Measurements from ENCODE around the gene FBN2. TPM values are rescaled to one million over a fixed set of nuclear protein-coding genes. Genes with fewer than 3 reads are reported as not detected.

FBN2 gene
- total and polyA plus RNA-seq, 9 of the 15 experiments (the other 6 are each of a cell fraction or from before 2014, with no cell fraction given), result 0.01 to 0.09 TPM; not detected in 7

DNA sequence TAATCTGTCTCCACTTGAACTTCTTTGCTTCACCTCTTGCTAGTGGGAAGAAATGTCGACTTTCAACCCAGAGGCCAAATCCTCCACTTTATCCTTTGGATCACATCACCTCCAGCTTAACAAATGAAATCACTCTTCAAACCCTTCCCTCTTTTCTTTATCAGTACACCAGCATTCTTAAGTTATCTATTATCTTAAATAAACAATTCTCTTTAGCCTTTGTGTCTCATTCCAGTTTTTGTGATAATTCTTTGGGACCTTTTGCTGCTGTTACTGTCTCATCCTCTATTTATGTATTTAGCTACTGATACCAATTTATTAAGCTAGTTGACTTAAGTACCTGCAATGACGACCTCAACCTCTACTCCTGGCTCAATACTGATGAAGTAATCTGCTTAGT is 28.1 kb upstream of the FBN2 start:
- WGBS (ENCODE audit: insufficient coverage, low coverage, missing lambda C conversion rate), result 0% methylated on average over 2 of the region's 2 CpGs
- Histone ChIP-seq H3K79me2 (ENCODE audit: control insufficient read depth, insufficient read depth, low read length) (no peaks in the 10 kb centered on the region), H3K9me3 (replicated peaks; ENCODE audit: control insufficient read depth, insufficient read depth, low read depth, low read length) (no peaks in the 10 kb centered on the region), H3K27ac (ENCODE audit: extremely low read depth, low read depth, low read length) (no peak overlapping the region), H3K4me3 (no peak overlapping the region), H3K36me3 (ENCODE audit: control insufficient read depth, insufficient read depth, low read length) (no peaks in the 10 kb centered on the region), H2AFZ (ENCODE audit: low read depth, low read length) (no peak overlapping the region), H3K27me3 (ENCODE audit: control insufficient read depth in 2 of 2, insufficient read depth in 2 of 2, low read length in 2 of 2) (no peaks in the 10 kb centered on the region), H3K9ac (ENCODE audit: insufficient read depth in 1 of 2, low read depth in 2 of 2, low read length in 2 of 2) (no peak overlapping the region), H4K20me1 (replicated peaks; ENCODE audit: control insufficient read depth, insufficient read depth, low read length) (no peaks in the 10 kb centered on the region), H3K4me2 (ENCODE audit: insufficient read depth, low read length) (no peak overlapping the region), H3K9me1 (ENCODE audit: control insufficient read depth, insufficient read depth, low read length) (no peaks in the 10 kb centered on the region), H3K4me1 (replicated peaks in 1 of 2; ENCODE audit: control insufficient read depth in 2 of 2, insufficient read depth in 2 of 2, low read length in 2 of 2) (no peaks in the 10 kb centered on the region)
- intact Hi-C loops (cut with micrococcal nuclease) (no loop called here), in situ Hi-C loops (cut with MboI) (no loop called here)
- FAIRE-seq, result no peak
- BruUV-seq (replicated peaks), result no TSS peak
- no peak for DNase-seq (ENCODE audit: extremely low read depth in 1 of 4, low spot score in 3 of 4)
- ChIA-PET CTCF (ENCODE audit: low intra/inter-chr PET ratio) (no interaction called here), POLR2A (no interaction called here)
- no peak for ATAC-seq
- TF ChIP-seq ZNF785 (CRISPR knock-in tag; IDR thresholded peaks at IDR 0.05), result no peak
- no peak for TF ChIP-seq POLR2G (IDR thresholded peaks at IDR 0.05; ENCODE audit: low read depth, low read length)
- no peak for TF ChIP-seq L3MBTL2 (IDR thresholded peaks at IDR 0.05)
- TF ChIP-seq ZBTB1 (CRISPR knock-in tag; IDR thresholded peaks at IDR 0.05; ENCODE audit: borderline replicate concordance, low read depth), result no peak
- no peak for TF ChIP-seq NCOA4 (IDR thresholded peaks at IDR 0.05; ENCODE audit: partially characterized antibody)
- TF ChIP-seq POLR2B (IDR thresholded peaks at IDR 0.05; ENCODE audit: low read depth, partially characterized antibody), result no peak
- TF ChIP-seq, protein P1, sequence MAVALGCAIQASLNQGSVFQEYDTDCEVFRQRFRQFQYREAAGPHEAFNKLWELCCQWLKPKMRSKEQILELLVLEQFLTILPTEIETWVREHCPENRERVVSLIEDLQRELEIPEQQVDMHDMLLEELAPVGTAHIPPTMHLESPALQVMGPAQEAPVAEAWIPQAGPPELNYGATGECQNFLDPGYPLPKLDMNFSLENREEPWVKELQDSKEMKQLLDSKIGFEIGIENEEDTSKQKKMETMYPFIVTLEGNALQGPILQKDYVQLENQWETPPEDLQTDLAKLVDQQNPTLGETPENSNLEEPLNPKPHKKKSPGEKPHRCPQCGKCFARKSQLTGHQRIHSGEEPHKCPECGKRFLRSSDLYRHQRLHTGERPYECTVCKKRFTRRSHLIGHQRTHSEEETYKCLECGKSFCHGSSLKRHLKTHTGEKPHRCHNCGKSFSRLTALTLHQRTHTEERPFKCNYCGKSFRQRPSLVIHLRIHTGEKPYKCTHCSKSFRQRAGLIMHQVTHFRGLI (CRISPR knock-in tag; IDR thresholded peaks at IDR 0.05), result no peak
- no peak for TF ChIP-seq ILF3 (IDR thresholded peaks at IDR 0.05; ENCODE audit: borderline replicate concordance)
- no peak for TF ChIP-seq FOS (IDR thresholded peaks at IDR 0.05; ENCODE audit: extremely low read depth, insufficient read length)
- no peak for TF ChIP-seq ELF1 (tag; IDR thresholded peaks at IDR 0.05)
- TF ChIP-seq TRIM28 (IDR thresholded peaks at IDR 0.05), result no peak
- TF ChIP-seq, protein P2, sequence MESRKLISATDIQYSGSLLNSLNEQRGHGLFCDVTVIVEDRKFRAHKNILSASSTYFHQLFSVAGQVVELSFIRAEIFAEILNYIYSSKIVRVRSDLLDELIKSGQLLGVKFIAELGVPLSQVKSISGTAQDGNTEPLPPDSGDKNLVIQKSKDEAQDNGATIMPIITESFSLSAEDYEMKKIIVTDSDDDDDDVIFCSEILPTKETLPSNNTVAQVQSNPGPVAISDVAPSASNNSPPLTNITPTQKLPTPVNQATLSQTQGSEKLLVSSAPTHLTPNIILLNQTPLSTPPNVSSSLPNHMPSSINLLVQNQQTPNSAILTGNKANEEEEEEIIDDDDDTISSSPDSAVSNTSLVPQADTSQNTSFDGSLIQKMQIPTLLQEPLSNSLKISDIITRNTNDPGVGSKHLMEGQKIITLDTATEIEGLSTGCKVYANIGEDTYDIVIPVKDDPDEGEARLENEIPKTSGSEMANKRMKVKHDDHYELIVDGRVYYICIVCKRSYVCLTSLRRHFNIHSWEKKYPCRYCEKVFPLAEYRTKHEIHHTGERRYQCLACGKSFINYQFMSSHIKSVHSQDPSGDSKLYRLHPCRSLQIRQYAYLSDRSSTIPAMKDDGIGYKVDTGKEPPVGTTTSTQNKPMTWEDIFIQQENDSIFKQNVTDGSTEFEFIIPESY (CRISPR knock-in tag; IDR thresholded peaks at IDR 0.05), result no peak
- no peak for TF ChIP-seq HDAC8 (tag; IDR thresholded peaks at IDR 0.05)
- TF ChIP-seq, protein P3, sequence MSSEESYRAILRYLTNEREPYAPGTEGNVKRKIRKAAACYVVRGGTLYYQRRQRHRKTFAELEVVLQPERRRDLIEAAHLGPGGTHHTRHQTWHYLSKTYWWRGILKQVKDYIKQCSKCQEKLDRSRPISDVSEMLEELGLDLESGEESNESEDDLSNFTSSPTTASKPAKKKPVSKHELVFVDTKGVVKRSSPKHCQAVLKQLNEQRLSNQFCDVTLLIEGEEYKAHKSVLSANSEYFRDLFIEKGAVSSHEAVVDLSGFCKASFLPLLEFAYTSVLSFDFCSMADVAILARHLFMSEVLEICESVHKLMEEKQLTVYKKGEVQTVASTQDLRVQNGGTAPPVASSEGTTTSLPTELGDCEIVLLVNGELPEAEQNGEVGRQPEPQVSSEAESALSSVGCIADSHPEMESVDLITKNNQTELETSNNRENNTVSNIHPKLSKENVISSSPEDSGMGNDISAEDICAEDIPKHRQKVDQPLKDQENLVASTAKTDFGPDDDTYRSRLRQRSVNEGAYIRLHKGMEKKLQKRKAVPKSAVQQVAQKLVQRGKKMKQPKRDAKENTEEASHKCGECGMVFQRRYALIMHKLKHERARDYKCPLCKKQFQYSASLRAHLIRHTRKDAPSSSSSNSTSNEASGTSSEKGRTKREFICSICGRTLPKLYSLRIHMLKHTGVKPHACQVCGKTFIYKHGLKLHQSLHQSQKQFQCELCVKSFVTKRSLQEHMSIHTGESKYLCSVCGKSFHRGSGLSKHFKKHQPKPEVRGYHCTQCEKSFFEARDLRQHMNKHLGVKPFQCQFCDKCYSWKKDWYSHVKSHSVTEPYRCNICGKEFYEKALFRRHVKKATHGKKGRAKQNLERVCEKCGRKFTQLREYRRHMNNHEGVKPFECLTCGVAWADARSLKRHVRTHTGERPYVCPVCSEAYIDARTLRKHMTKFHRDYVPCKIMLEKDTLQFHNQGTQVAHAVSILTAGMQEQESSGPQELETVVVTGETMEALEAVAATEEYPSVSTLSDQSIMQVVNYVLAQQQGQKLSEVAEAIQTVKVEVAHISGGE (CRISPR knock-in tag; IDR thresholded peaks at IDR 0.05), result no peak
